Activated CD4-positive, alpha-beta T cell treated with anti-CD3 and anti-CD28 coated beads, Interleukin-2, amount 50 U/mL, for 48 hours (primary cell): ENCODE data around the gene CAND2.

Experiments
- DNase-seq, 2 experiments: peaks; one replicate each; pipeline ENCODE4 v3.0.0-alpha.2; 2020

CAND2 gene

GRCh38 chr3:12807601-12808359, 11.3 kb downstream of the CAND2 start:
- no peak for DNase-seq

GRCh38 chr3:12808587-12808986, 12.1 kb downstream of the CAND2 start:
- DNase-seq, result no peak

GRCh38 chr3:12809001-12809400, 12.5 kb downstream of the CAND2 start:
- no peak for DNase-seq

- no peak for DNase-seq
Measured at GRCh38 chr3:12809435-12809834, 13.0 kb downstream of the CAND2 start.

- peak; percentile 94 to 95 for DNase-seq
Measured at GRCh38 chr3:12810013-12810780, 13.7 kb downstream of the CAND2 start.

- no peak for DNase-seq
Measured at GRCh38 chr3:12810961-12811360, 14.5 kb downstream of the CAND2 start.

GRCh38 chr3:12812812-12813211, 16.3 kb downstream of the CAND2 start:
- no peak for DNase-seq

GRCh38 chr3:12813967-12814366, 17.5 kb downstream of the CAND2 start:
- DNase-seq, result no peak

GRCh38 chr3:12815078-12815477, 18.6 kb downstream of the CAND2 start:
- DNase-seq, result no peak

- no peak for DNase-seq
Measured at GRCh38 chr3:12815719-12816118, 19.2 kb downstream of the CAND2 start.

- DNase-seq, result no peak
Measured at GRCh38 chr3:12816521-12817342, 20.3 kb downstream of the CAND2 start.

GRCh38 chr3:12817343-12817710, 20.8 kb downstream of the CAND2 start:
- DNase-seq, result no peak

- no peak for DNase-seq
Measured at GRCh38 chr3:12818273-12818672, 21.8 kb downstream of the CAND2 start.

GRCh38 chr3:12818773-12819172, 22.3 kb downstream of the CAND2 start:
- DNase-seq, result no peak

GRCh38 chr3:12822725-12823373, 26.4 kb downstream of the CAND2 start:
- DNase-seq, result no peak

GRCh38 chr3:12824299-12824698, 27.8 kb downstream of the CAND2 start:
- DNase-seq, result no peak

GRCh38 chr3:12825156-12825555, 28.7 kb downstream of the CAND2 start:
- DNase-seq, result no peak

- DNase-seq, result no peak
Measured at GRCh38 chr3:12828751-12829150, 32.3 kb downstream of the CAND2 start.

- no peak for DNase-seq
Measured at GRCh38 chr3:12829404-12829803, 32.9 kb downstream of the CAND2 start.

GRCh38 chr3:12829886-12830784, 33.7 kb downstream of the CAND2 start:
- DNase-seq, result no peak

- DNase-seq, result no peak
Measured at GRCh38 chr3:12830785-12831156, 34.3 kb downstream of the CAND2 start.

- no peak for DNase-seq
Measured at GRCh38 chr3:12831301-12831866, 34.9 kb downstream of the CAND2 start.
